IgD-negative memory B cell (primary cell): ENCODE measurements around the gene NDUFAF8. TPM values are rescaled to one million over a fixed set of nuclear protein-coding genes. Genes with fewer than 3 reads are reported as not detected.

Experiments used
- H3K27ac Mint-ChIP-seq, 3 donors: one replicate each; pipeline ENCODE4 v1.8.0; 2020 to 2022; ENCODE audit warnings: mild to moderate bottlenecking in 3 of 3, mixed read lengths in 3 of 3, moderate library complexity in 1 of 3
- H3K27me3 Mint-ChIP-seq: one replicate; pipeline ENCODE4 v1.8.0; 2021; ENCODE audit warnings: mixed read lengths
- H3K36me3 Mint-ChIP-seq: one replicate; pipeline ENCODE4 v1.8.0; 2020; ENCODE audit warnings: mild to moderate bottlenecking, mixed read lengths
- H3K4me1 Mint-ChIP-seq, 3 donors: one replicate each; pipeline ENCODE4 v1.8.0; 2020 to 2022; ENCODE audit warnings: mixed read lengths in 3 of 3, mild to moderate bottlenecking in 1 of 3
- H3K4me3 Mint-ChIP-seq, 4 donors: one replicate each; pipeline ENCODE4 v1.8.0; 2020 to 2022; ENCODE audit warnings: mild to moderate bottlenecking in 4 of 4, mixed read lengths in 4 of 4, moderate library complexity in 3 of 4
- H3K9me3 Mint-ChIP-seq, 3 donors: one replicate each; pipeline ENCODE4 v1.8.0; 2020 to 2021; ENCODE audit warnings: mixed read lengths in 3 of 3, mild to moderate bottlenecking in 1 of 3
- polyA plus RNA-seq: library from polyadenylated mRNA; unstranded; fragments of 300-500 nt; fragmentation: Illumina TruSeq; gene quantifications from one replicate; pipeline ENCODE4 v1.2.3, GENCODE V29; 2021

NDUFAF8 gene
- polyA plus RNA-seq, 1 donor from 2014 or later, result 91.8 TPM

GRCh38 chr17:81287152-81287551, 48.0 kb downstream of the NDUFAF8 start:
- H3K36me3 Mint-ChIP-seq, result no peaks in the 10 kb centered on the region
- H3K9me3 Mint-ChIP-seq, result no peaks in the 10 kb centered on the region
- peaks cover 4 to 25% (median 19%) of the 10 kb centered on the region in 3 donors for H3K4me1 Mint-ChIP-seq
- no peaks in the 10 kb centered on the region for H3K27me3 Mint-ChIP-seq
- peak overlapping the region in 3 of 4 donors; percentile 61 to 78 (median 66) for H3K4me3 Mint-ChIP-seq
- H3K27ac Mint-ChIP-seq, result peak overlapping the region in 1 of 3 donors; percentile 62

GRCh38 chr17:81287741-81288430, 48.8 kb downstream of the NDUFAF8 start:
- no peaks in the 10 kb centered on the region for H3K9me3 Mint-ChIP-seq
- H3K36me3 Mint-ChIP-seq, result no peaks in the 10 kb centered on the region
- H3K4me3 Mint-ChIP-seq, result peak overlapping the region in 2 of 4 donors; percentile 9 to 66
- peaks cover 4 to 25% (median 21%) of the 10 kb centered on the region in 3 donors for H3K4me1 Mint-ChIP-seq
- H3K27ac Mint-ChIP-seq, result peak overlapping the region; percentile 62 to 67 (median 65)
- H3K27me3 Mint-ChIP-seq, result no peaks in the 10 kb centered on the region

- no peaks in the 10 kb centered on the region for H3K36me3 Mint-ChIP-seq
- H3K9me3 Mint-ChIP-seq, result no peaks in the 10 kb centered on the region
- no peak overlapping the region for H3K4me3 Mint-ChIP-seq
- no peaks in the 10 kb centered on the region for H3K27me3 Mint-ChIP-seq
- H3K27ac Mint-ChIP-seq, result peak overlapping the region in 1 of 3 donors; percentile 65
- peaks cover 5 to 26% (median 25%) of the 10 kb centered on the region in 3 donors for H3K4me1 Mint-ChIP-seq
These were observed 49.6 kb downstream of the NDUFAF8 start for GRCh38 chr17:81288715-81289114.

GRCh38 chr17:81289627-81290026, 50.5 kb downstream of the NDUFAF8 start:
- Mint-ChIP-seq H3K9me3 (no peaks in the 10 kb centered on the region), H3K27me3 (no peaks in the 10 kb centered on the region), H3K4me1 (peaks cover 12 to 31% (median 27%) of the 10 kb centered on the region in 3 donors), H3K36me3 (no peaks in the 10 kb centered on the region), H3K4me3 (peak overlapping the region in 1 of 4 donors; percentile 36), H3K27ac (no peak overlapping the region)

GRCh38 chr17:81290230-81290629, 51.1 kb downstream of the NDUFAF8 start:
- Mint-ChIP-seq H3K9me3 (no peaks in the 10 kb centered on the region), H3K27ac (peak overlapping the region in 1 of 3 donors; percentile 35), H3K4me1 (peaks cover 14 to 26% (median 24%) of the 10 kb centered on the region in 3 donors), H3K36me3 (no peaks in the 10 kb centered on the region), H3K4me3 (peak overlapping the region in 1 of 4 donors; percentile 36), H3K27me3 (no peaks in the 10 kb centered on the region)

Other genes with a start within 250 kb of the NDUFAF8 start
- 30.2 TPM for gene CHMP6, start 247.5 kb upstream of the NDUFAF8 start, polyA plus RNA-seq
- 0.48 TPM for gene BAIAP2, start 204.2 kb upstream of the NDUFAF8 start, polyA plus RNA-seq
- not detected for gene PVALEF, start 73.8 kb upstream of the NDUFAF8 start, polyA plus RNA-seq
- gene AATK, start 73.1 kb upstream of the NDUFAF8 start, polyA plus RNA-seq, result 0.29 TPM
- gene CEP131, start 16.4 kb upstream of the NDUFAF8 start, polyA plus RNA-seq, result 10.8 TPM
- gene TEPSIN, start 263 bp upstream of the NDUFAF8 start, polyA plus RNA-seq, result 15.3 TPM
- 84.5 TPM for gene SLC38A10, start 56.0 kb downstream of the NDUFAF8 start, polyA plus RNA-seq
- not detected for gene BAHCC1, start 156.1 kb downstream of the NDUFAF8 start, polyA plus RNA-seq